ENCODE measurements around the gene UBE2J2. TPM values are rescaled to one million over a fixed set of nuclear protein-coding genes. Genes with fewer than 3 reads are reported as not detected.

UBE2J2 gene
- total RNA-seq, 1 donor from 2014 or later = 32.9 TPM

DNA sequence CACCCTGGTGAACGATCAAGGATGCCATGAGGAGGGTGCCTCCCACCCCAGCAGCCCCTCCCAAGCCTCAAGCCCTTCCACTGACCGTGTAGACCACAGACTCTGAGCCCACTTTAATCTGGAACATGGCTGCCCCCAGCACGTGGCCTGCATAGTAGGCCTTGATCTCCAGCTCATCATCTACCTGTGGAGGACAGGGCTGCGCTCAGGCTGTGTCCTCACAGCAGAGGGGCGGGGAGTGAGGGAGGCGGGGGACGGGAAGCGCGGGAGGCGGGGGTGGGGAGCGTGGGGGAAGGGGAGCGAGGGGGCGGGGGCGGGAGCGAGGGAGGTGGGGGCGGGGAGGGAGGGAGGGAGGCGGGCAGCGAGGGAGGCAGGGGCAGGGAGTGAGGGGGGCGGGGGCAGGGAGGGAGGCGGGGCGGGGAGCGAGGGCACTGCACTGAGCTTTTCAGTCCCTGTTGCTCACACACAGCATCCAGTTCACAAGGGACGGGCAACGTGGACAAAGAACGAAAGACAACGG, 41.8 kb upstream of the UBE2J2 start:
- Histone ChIP-seq H3K9me3 (ENCODE audit: low read depth) (no peaks in the 10 kb centered on the region), H3K27me3 (no peaks in the 10 kb centered on the region), H3K79me2 (ENCODE audit: low read depth) (peaks cover 45% of the 10 kb centered on the region), H3K27ac (no peak overlapping the region), H4K20me1 (ENCODE audit: low read depth) (peaks cover 71% of the 10 kb centered on the region), H3K4me1 (peaks cover 7% of the 10 kb centered on the region), H3K4me3 (no peak overlapping the region), H3K9ac (no peak overlapping the region), H3K4me2 (peak overlapping the region; percentile 45), H3F3A (ENCODE audit: low read depth) (peaks cover 14% of the 10 kb centered on the region), H2AFZ (replicated peaks) (no peak overlapping the region), H3K36me3 (no peaks in the 10 kb centered on the region)
- Mint-ChIP-seq H3K4me1 (peaks cover 6% of the 10 kb centered on the region), H3K4me3 (peak overlapping the region; percentile 13), H3K27ac (no peak overlapping the region), H3K27me3 (ENCODE audit: insufficient read depth, low read depth) (peaks cover 12% of the 10 kb centered on the region), H3K36me3 (peaks cover 11% of the 10 kb centered on the region), H3K9me3 (no peaks in the 10 kb centered on the region)
- TF ChIP-seq EZH2phosphoT487 (IDR thresholded peaks at IDR 0.05) (no peak), EZH2 (IDR thresholded peaks at IDR 0.05) (no peak)
- TF ChIP-seq, protein P1, sequence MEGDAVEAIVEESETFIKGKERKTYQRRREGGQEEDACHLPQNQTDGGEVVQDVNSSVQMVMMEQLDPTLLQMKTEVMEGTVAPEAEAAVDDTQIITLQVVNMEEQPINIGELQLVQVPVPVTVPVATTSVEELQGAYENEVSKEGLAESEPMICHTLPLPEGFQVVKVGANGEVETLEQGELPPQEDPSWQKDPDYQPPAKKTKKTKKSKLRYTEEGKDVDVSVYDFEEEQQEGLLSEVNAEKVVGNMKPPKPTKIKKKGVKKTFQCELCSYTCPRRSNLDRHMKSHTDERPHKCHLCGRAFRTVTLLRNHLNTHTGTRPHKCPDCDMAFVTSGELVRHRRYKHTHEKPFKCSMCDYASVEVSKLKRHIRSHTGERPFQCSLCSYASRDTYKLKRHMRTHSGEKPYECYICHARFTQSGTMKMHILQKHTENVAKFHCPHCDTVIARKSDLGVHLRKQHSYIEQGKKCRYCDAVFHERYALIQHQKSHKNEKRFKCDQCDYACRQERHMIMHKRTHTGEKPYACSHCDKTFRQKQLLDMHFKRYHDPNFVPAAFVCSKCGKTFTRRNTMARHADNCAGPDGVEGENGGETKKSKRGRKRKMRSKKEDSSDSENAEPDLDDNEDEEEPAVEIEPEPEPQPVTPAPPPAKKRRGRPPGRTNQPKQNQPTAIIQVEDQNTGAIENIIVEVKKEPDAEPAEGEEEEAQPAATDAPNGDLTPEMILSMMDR (IDR thresholded peaks at IDR 0.05) = no peak
- DNase-seq (ENCODE audit: low spot score) = peak; percentile 43

DNA sequence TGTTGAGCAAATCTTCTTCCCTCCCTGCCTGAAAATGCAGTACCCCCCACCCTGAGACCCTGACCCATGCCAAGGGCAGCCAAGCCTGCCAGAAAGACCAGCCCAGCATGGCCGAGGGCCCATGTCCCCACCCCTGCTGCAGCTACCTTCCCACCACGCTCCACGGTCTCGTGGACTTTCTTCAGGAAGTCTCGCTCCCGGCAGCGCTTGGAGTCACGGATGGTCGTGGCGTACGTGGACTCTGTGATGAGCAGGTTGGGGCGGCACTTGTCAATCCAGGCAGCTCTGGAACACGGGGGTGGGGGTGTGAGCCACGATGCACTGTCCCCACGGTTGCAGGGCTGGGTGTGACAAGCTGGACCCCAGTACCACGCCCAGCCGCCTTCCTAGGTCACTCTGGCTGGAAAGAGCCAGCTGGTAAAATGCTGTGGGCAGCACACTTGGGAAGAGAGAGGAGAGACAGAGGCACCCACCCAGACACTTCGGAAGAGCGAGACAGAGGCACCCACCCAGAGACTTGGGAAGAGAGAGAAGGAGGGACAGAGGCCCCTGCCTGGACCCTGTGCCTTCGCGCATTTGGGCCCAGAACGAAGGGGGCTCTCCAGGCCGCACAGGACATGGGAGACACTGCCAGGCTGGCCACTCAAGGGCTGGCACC, 41.2 kb upstream of the UBE2J2 start:
- Histone ChIP-seq H3F3A (ENCODE audit: low read depth) (peaks cover 16% of the 10 kb centered on the region), H3K27ac (no peak overlapping the region), H2AFZ (replicated peaks) (no peak overlapping the region), H3K4me3 (no peak overlapping the region), H3K9me3 (ENCODE audit: low read depth) (no peaks in the 10 kb centered on the region), H3K9ac (no peak overlapping the region), H3K27me3 (no peaks in the 10 kb centered on the region), H3K36me3 (no peaks in the 10 kb centered on the region), H3K4me1 (peaks cover 7% of the 10 kb centered on the region), H4K20me1 (ENCODE audit: low read depth) (peaks cover 70% of the 10 kb centered on the region), H3K4me2 (no peak overlapping the region), H3K79me2 (ENCODE audit: low read depth) (peaks cover 38% of the 10 kb centered on the region)
- Mint-ChIP-seq H3K9me3 (no peaks in the 10 kb centered on the region), H3K36me3 (peaks cover 11% of the 10 kb centered on the region), H3K4me1 (peaks cover 6% of the 10 kb centered on the region), H3K4me3 (no peak overlapping the region), H3K27me3 (ENCODE audit: insufficient read depth, low read depth) (peaks cover 9% of the 10 kb centered on the region), H3K27ac (no peak overlapping the region)
- TF ChIP-seq EZH2 (IDR thresholded peaks at IDR 0.05) (no peak), EZH2phosphoT487 (IDR thresholded peaks at IDR 0.05) (no peak)
- TF ChIP-seq, protein P1 (IDR thresholded peaks at IDR 0.05) = no peak
- DNase-seq (ENCODE audit: low spot score) = no peak

DNA sequence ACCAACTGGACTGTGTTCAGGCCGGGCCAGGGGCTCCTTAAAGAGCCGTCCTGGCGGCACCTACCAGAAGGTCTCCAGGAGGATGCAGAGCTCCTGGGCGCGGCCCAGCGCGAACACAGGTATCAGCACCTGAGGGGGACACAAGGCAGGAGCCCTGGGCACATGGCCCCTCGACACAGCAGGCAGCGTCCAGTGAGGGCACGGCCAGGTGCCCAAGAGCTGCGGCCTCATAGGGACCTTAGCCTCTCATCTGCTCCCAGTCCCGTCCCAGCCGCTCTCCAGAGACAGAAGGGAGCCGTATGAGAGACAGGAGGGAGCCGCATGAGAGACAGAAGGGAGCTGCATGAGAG, 40.6 kb upstream of the UBE2J2 start:
- H3K36me3 Mint-ChIP-seq = peaks cover 8% of the 10 kb centered on the region
- peaks cover 12% of the 10 kb centered on the region for H3K4me1 ChIP-seq
- H3K4me2 ChIP-seq = no peak overlapping the region
- H3K27ac ChIP-seq = no peak overlapping the region
- TF ChIP-seq EZH2phosphoT487 (IDR thresholded peaks at IDR 0.05) (no peak), EZH2 (IDR thresholded peaks at IDR 0.05) (no peak)
- TF ChIP-seq, protein P1 (IDR thresholded peaks at IDR 0.05) = no peak
- H4K20me1 ChIP-seq (ENCODE audit: low read depth) = peaks cover 70% of the 10 kb centered on the region
- H3K27ac Mint-ChIP-seq = no peak overlapping the region
- H3K36me3 ChIP-seq = no peaks in the 10 kb centered on the region
- H3K4me3 ChIP-seq = no peak overlapping the region
- peaks cover 33% of the 10 kb centered on the region for H3K79me2 ChIP-seq (ENCODE audit: low read depth)
- peaks cover 6% of the 10 kb centered on the region for H3K4me1 Mint-ChIP-seq
- no peak overlapping the region for H2AFZ ChIP-seq (replicated peaks)
- no peak overlapping the region for H3K4me3 Mint-ChIP-seq
- H3K9me3 Mint-ChIP-seq = no peaks in the 10 kb centered on the region
- peaks cover 8% of the 10 kb centered on the region for H3K27me3 Mint-ChIP-seq (ENCODE audit: insufficient read depth, low read depth)
- DNase-seq (ENCODE audit: low spot score) = no peak
- H3K27me3 ChIP-seq = peaks cover 4% of the 10 kb centered on the region
- peaks cover 22% of the 10 kb centered on the region for H3F3A ChIP-seq (ENCODE audit: low read depth)
- no peaks in the 10 kb centered on the region for H3K9me3 ChIP-seq (ENCODE audit: low read depth)
- no peak overlapping the region for H3K9ac ChIP-seq
